HepG2 (cell line): ENCODE data around the gene PROC.

Experiments used
- ATF2 ChIP-seq: sonication (generic); formaldehyde crosslinking; IDR thresholded peaks from 2 replicates; pipeline ENCODE4 v1.4.0; 2020; ENCODE audit warnings: missing genetic modification reagents
- CBFB ChIP-seq: sonication (generic); formaldehyde crosslinking; IDR thresholded peaks from 2 replicates; pipeline ENCODE4 v1.4.0; 2020; ENCODE audit warnings: missing genetic modification reagents
- CC2D1A ChIP-seq: sonication (generic); formaldehyde crosslinking; IDR thresholded peaks from 2 replicates; pipeline ENCODE4 v1.8.1; 2023; ENCODE audit warnings: mild to moderate bottlenecking, missing genetic modification reagents
- CREB1 ChIP-seq, 2 experiments: fragments of 450-650 bp in 1 of 2; IDR thresholded peaks; 2 replicates each; pipeline ENCODE4 v1.6.1; 2016 to 2017; ENCODE audit warnings: control low read depth in 1 of 2, mild to moderate bottlenecking in 1 of 2, missing compliant biosample characterization in 1 of 2, missing genetic modification characterization in 1 of 2
- CTCF ChIP-seq: sonication (generic); formaldehyde crosslinking; IDR thresholded peaks from 2 replicates; pipeline ENCODE4 v1.5.0; 2020; ENCODE audit warnings: mild to moderate bottlenecking, missing genetic modification reagents, moderate library complexity
- KDM5A ChIP-seq: fragments of 200-600 bp; sonication (generic); IDR thresholded peaks from 2 replicates; pipeline ENCODE4 v1.7.0; 2018; ENCODE audit warnings: antibody characterized with exemption, mild to moderate bottlenecking, low read length, borderline replicate concordance
- ZNF670 ChIP-seq: sonication (generic); formaldehyde crosslinking; IDR thresholded peaks from 2 replicates; pipeline ENCODE4 v1.8.0; 2022; ENCODE audit warnings: mild to moderate bottlenecking, missing genetic modification reagents, borderline replicate concordance
- ZNF737 ChIP-seq: sonication (generic); formaldehyde crosslinking; IDR thresholded peaks from 2 replicates; pipeline ENCODE4 v1.5.0; 2020; ENCODE audit warnings: missing genetic modification reagents, mild to moderate bottlenecking, borderline replicate concordance
- ZNF768 ChIP-seq: sonication (generic); formaldehyde crosslinking; IDR thresholded peaks from 2 replicates; pipeline ENCODE4 v1.4.0; 2020; ENCODE audit warnings: missing genetic modification reagents

GRCh38 chr2:127456960-127457359 is 38.7 kb downstream of the PROC start:
- TF ChIP-seq CTCF (CRISPR knock-in tag), result no peak
- TF ChIP-seq KDM5A, result no peak
- TF ChIP-seq ATF2 (CRISPR knock-in tag), result no peak
- no peak for TF ChIP-seq ZNF737
- TF ChIP-seq CBFB, result no peak
- TF ChIP-seq CC2D1A (CRISPR knock-in tag), result no peak
- no peak for TF ChIP-seq CREB1 (IDR thresholded peaks at IDR 0.05)
- no peak for TF ChIP-seq CREB1 (CRISPR knock-in tag; IDR thresholded peaks at IDR 0.05)
- TF ChIP-seq ZNF670, result no peak
- no peak for TF ChIP-seq ZNF768 (CRISPR knock-in tag)
